GM21825 (cell line): Measurements from ENCODE around the gene CMTM7.

Experiments
- ATAC-seq: cut with Tn5 transposase; IDR thresholded peaks from one replicate; pipeline ENCODE4 v1.9.1; 2021; ENCODE audit warnings: mild to moderate bottlenecking, moderate library complexity; ENCODE audit not compliant: unreplicated experiment

CMTM7 gene

DNA sequence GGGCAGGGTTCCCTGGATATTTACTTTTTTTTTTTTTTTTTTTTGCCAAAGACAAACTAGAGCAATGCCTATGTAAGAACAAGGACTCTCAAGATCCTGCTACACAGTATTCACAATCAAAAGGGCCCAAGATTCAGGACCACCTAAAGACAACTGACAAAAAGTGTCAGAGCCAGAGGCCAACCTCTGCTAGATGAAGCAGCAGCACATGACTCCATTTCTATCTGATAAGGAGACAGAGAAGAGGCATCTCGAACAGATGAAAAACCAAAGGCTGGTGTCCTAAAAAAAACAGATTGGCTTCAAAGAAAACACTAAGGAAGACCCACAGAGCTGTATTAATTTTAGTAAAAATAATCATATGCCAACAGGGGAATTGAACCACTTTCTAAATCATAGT is 91.0 kb downstream of the CMTM7 start:
- ATAC-seq = no peak

- ATAC-seq = no peak
Observed at GRCh38 chr3:32483772-32484171, 92.1 kb downstream of the CMTM7 start.

- no peak for ATAC-seq
Observed at GRCh38 chr3:32484436-32484835, 92.8 kb downstream of the CMTM7 start.

GRCh38 chr3:32487781-32488473 is 96.3 kb downstream of the CMTM7 start:
- no peak for ATAC-seq

DNA sequence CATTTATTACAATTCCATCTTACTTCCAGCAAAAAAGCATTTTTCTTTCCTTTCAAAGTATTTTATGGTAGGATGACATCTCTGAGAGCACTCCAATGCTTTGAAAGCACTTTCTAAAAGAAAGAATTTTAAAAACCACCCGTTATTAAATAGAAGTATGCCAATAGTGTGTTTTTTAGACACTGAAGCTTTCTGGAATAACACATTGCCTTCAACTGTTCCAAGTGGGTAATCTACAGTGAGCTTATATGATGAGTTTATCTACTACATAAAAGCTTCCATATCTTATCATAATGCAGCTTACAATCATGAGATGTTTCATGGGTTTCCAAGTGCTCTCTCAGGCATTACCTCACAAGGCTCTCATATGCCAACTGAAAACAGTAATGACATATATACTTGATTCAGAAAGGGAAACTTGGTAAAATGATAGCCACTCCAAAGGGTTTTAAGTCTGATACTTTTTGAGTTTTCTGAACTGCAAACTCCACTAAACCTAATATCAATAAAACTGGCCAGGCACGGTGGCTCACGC is 96.9 kb downstream of the CMTM7 start:
- ATAC-seq = no peak

- no peak for ATAC-seq
Observed at GRCh38 chr3:32492684-32493436, 101.2 kb downstream of the CMTM7 start.

GRCh38 chr3:32493437-32494414 is 102.1 kb downstream of the CMTM7 start:
- peak; percentile 73 for ATAC-seq

DNA sequence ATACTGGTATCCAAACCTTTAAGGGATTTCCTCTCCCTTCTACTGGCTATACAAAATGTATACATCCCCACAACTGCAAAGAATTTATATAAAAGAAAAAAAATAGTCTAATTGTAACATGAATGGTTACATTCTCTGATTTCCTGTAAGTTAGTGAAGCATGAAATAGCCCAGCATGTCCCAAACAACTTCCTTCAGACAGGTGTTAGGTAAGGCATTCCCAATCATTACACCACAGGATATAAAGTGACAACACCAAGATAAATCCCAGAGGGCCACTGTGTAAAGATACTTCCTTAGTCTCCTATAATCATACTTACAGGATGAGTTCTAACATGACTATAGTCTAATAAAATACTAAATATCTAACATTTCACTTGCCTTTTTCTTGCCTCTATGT is 103.4 kb downstream of the CMTM7 start:
- no peak for ATAC-seq

DNA sequence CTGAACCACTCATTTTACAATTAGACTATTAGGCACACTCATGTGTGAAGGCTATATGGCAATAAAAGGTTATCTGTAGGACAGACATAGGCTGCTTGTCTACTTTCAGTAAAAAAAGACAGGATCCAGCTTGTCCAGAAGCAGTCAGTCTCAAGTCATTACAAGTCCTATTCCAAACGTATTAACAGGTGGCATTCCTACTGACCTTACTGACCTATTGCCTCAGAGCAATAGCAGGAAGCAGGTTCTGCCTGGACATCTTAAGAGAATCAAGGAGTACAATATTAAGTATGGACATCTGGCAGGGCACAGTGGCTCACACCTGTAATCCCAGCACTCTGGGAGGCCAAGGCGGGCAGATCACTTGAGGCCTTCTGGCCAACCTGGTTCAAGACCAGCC is 104.0 kb downstream of the CMTM7 start:
- no peak for ATAC-seq

- no peak for ATAC-seq
Observed at GRCh38 chr3:32498252-32498651, 106.6 kb downstream of the CMTM7 start.

DNA sequence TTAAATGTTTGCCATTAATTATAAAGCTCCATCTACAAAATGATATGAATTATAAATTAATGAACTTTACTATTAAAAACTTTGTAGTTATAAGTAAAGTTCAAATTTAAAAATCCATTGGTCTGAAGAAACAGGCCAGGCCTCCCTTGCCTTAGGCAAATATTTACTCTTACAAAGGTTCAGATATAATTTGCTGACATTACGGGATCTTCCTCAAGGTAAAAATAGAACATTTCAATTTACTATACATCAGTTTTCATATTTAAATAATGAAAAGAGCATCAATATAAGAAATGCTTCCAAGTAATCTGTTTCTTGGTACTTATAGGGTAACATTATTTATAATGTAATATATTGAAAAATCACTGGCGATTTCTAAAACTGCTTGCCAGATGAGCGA is 107.3 kb downstream of the CMTM7 start:
- no peak for ATAC-seq

DNA sequence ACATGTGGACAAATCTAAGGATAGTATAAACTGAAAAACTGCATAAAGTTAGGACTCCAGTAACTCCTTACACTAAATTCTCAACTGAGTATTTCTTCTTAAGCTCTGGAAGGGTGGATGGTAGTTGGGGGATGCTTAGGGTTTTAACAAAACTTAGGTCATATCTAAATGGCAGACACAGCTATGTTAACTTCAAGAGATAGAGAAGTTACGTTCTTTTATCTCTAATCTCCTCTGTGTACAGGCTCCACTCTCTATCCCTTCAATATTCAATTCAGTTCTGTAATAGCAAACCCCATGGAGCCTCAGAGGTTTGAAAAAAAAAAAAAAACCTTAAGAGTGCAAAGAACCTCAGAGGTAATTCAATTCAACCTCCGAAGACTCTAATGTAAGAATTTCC is 107.9 kb downstream of the CMTM7 start:
- no peak for ATAC-seq

GRCh38 chr3:32500231-32500630 is 108.6 kb downstream of the CMTM7 start:
- no peak for ATAC-seq

GRCh38 chr3:32500880-32501782 is 109.5 kb downstream of the CMTM7 start:
- ATAC-seq = no peak

GRCh38 chr3:32501783-32502117 is 110.1 kb downstream of the CMTM7 start:
- no peak for ATAC-seq

DNA sequence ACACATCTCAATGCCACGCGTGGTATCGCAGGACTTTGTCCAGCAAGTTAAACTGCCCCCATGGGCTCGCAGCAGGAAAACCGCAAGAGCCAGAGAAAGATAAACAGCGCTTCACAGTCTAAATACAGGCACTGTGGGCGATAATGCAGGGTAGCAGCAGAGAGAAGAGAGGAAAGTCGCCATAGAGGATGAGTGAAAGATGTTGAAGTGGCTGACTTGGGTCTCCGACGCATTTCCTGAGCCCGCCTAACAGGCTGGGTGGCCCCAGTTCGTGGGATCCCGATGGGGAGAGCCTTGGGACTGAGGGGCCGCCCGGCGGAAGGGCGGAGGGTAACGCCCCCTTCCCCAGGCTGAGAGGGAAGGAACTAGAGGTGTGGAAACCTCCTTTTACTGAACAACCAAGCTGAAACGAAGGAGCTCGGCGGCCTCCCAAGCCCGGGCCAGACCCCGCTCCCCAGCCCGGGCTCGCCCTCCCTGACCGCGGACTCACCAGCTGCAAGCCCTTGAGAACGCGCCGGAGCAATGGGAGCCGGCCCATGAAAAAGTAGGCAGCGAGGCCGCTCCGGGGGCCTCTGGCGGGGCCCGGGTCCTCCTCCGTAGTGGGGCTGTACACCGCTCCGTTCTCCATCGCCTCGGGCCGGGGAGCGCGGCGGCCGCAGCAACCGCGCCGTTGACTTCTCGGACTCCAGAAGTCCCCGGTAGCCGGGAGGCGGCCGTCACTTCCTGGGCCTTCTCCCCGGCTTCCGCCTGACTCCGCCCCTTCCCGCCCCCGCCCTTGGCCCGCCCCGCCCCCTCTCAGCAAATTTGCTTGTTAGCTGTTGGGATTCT is 110.7 kb downstream of the CMTM7 start, which contains the start of gene CMTM6:
CMTM6 (minus strand) TSS at position 735 of the 828 bp plus-strand sequence; CDS start at position 628, 107 bp downstream.
- peak; percentile 74 for ATAC-seq

- ATAC-seq = no peak
Observed at GRCh38 chr3:32502946-32503286, 111.3 kb downstream of the CMTM7 start.
